ENCODE data around the gene MASP2. TPM values are rescaled to one million over a fixed set of nuclear protein-coding genes. Genes with fewer than 3 reads are reported as not detected.

The MASP2 gene
- total and polyA plus RNA-seq, 2 of the 8 experiments (the other 6 are each of a cell fraction or from before 2014, with no cell fraction given), result 0.54 to 1.2 TPM

GRCh38 chr1:11030865-11031264 lies 16.2 kb downstream of the MASP2 start:
- H3K23me2 ChIP-seq (ENCODE audit: low read depth, low read length), result no peaks in the 10 kb centered on the region
- no peaks in the 10 kb centered on the region for H3K79me1 ChIP-seq (ENCODE audit: low read depth, low read length)
- no peaks in the 10 kb centered on the region for H3K27me3 ChIP-seq (replicated peaks in 1 of 4; ENCODE audit: control insufficient read depth in 3 of 4, extremely low read depth in 1 of 4, insufficient read depth in 3 of 4, low read length in 3 of 4)
- H2BK12ac ChIP-seq (ENCODE audit: low read depth, low read length), result no peak overlapping the region
- no peak overlapping the region for H2BK120ac ChIP-seq (replicated peaks; ENCODE audit: low read depth, low read length)
- no peak overlapping the region for H2BK20ac ChIP-seq (ENCODE audit: low read length)
- no peak overlapping the region for H3K14ac ChIP-seq (ENCODE audit: insufficient read length)
- POLR2A ChIA-PET (ENCODE audit: partially characterized antibody), result interaction anchor here (0.6 to 3.2 kb wide), 15 partner anchors 10 to 114 kb away, joined by 3 to 20 read pairs (median 5); partner anchors contain the start of genes EXOSC10, SRM and TARDBP
- FAIRE-seq (no peak), DNase-seq (ENCODE audit: low read depth in 1 of 2, low spot score in 2 of 2) (peak in 1 of 2 experiments; percentile 43)
- peaks cover 0 to 20% (median 3%) of the 10 kb centered on the region in 4 experiments; a peak in 5 of 8 replicates for H3K36me3 ChIP-seq (ENCODE audit: control insufficient read depth in 2 of 4, insufficient read depth in 4 of 4, low read length in 3 of 4)
- no peak overlapping the region for H3K4me3 ChIP-seq (ENCODE audit: extremely low read depth in 1 of 4, insufficient read depth in 2 of 4, low read depth in 3 of 4, low read length in 4 of 4)
- no peak overlapping the region for H3K56ac ChIP-seq (replicated peaks; ENCODE audit: insufficient read length, low read depth, low read length)
- H3K9ac ChIP-seq (replicated peaks in 1 of 4; ENCODE audit: extremely low read depth in 1 of 4, low read depth in 3 of 4, low read length in 3 of 4), result no peak overlapping the region
- no peak overlapping the region for H3K27ac ChIP-seq (ENCODE audit: low read depth, low read length)
- no peaks in the 10 kb centered on the region; a peak in 1 of 4 replicates for H3K9me3 ChIP-seq (ENCODE audit: insufficient read depth in 2 of 2, low read depth in 1 of 2, low read length in 1 of 2)
- no peak overlapping the region for H2BK5ac ChIP-seq (ENCODE audit: low read depth, low read length)
- H3K79me2 ChIP-seq (ENCODE audit: control insufficient read depth in 1 of 2, insufficient read depth in 2 of 2, low read length in 2 of 2), result no peaks in the 10 kb centered on the region
- no peak overlapping the region for H2BK15ac ChIP-seq (ENCODE audit: low read length)
- H4K91ac ChIP-seq (replicated peaks; ENCODE audit: insufficient read length, low read length), result no peak overlapping the region
- H2AK5ac ChIP-seq (ENCODE audit: low read depth, low read length), result no peak overlapping the region
- H2AFZ ChIP-seq (ENCODE audit: low read length), result no peak overlapping the region
- 89% methylated on average over 9 of the region's 9 CpGs; no CpG with 5 or more reads in 1 of the 2 experiments for WGBS, 2 experiments (ENCODE audit: extremely low coverage in 1 of 2, insufficient coverage in 1 of 2, insufficient read length in 1 of 2, insufficient replicate concordance in 2 of 2, low coverage in 1 of 2, low lambda C conversion rate in 2 of 2, missing lambda C conversion rate in 1 of 2)
- H3K23ac ChIP-seq (ENCODE audit: insufficient read length), result no peak overlapping the region
- no peak overlapping the region for H3K4ac ChIP-seq (replicated peaks; ENCODE audit: insufficient read length, low read depth, low read length)
- peaks cover 0 to 4% (median 0%) of the 10 kb centered on the region in 4 experiments; a peak in 2 of 7 replicates for H3K4me1 ChIP-seq (replicated peaks in 1 of 4; ENCODE audit: control insufficient read depth in 3 of 4, insufficient read depth in 4 of 4, low read length in 3 of 4)
- CTCF ChIA-PET (ENCODE audit: partially characterized antibody), result interaction anchor here (0.8 to 1.7 kb wide), 3 partner anchors 27 to 81 kb away, joined by 3 to 6 read pairs (median 3); no protein-coding TSS in a partner anchor
- H4K8ac ChIP-seq (ENCODE audit: extremely low read depth, insufficient read depth, low read length), result no peak overlapping the region
- H4K20me1 ChIP-seq (replicated peaks in 1 of 2; ENCODE audit: control insufficient read depth in 1 of 2, insufficient read depth in 2 of 2, low read length in 2 of 2), result peaks cover 0 to 7% of the 10 kb centered on the region in 2 experiments
- H4K5ac ChIP-seq (ENCODE audit: insufficient read length, low read depth, low read length), result no peak overlapping the region
- H3K4me2 ChIP-seq (ENCODE audit: insufficient read depth in 1 of 2, low read depth in 2 of 2, low read length in 2 of 2), result no peak overlapping the region
- H3K18ac ChIP-seq (ENCODE audit: extremely low read depth, low read length), result no peak overlapping the region
- no peak for TF ChIP-seq ATF2 (IDR thresholded peaks at IDR 0.05; ENCODE audit: low read length)
- no peak for TF ChIP-seq MAFK (IDR thresholded peaks at IDR 0.05; ENCODE audit: low read depth, low read length)
- TF ChIP-seq E2F6 (IDR thresholded peaks at IDR 0.05), result no peak
- no peak for TF ChIP-seq RXRA (IDR thresholded peaks at IDR 0.05; ENCODE audit: insufficient read depth, low read depth, low read length)
- no peak for TF ChIP-seq GABPA (IDR thresholded peaks at IDR 0.05; ENCODE audit: borderline replicate concordance, insufficient read depth, low read length)
- no peak for TF ChIP-seq FOSL1 (IDR thresholded peaks at IDR 0.05; ENCODE audit: insufficient read depth, low read depth, low read length)
- TF ChIP-seq TEAD4 (IDR thresholded peaks at IDR 0.05; ENCODE audit: low read depth, low read length), result no peak
- no peak for TF ChIP-seq BRCA1 (IDR thresholded peaks at IDR 0.05; ENCODE audit: low read depth, low read length)
- no peak for TF ChIP-seq GTF2F1 (IDR thresholded peaks at IDR 0.05; ENCODE audit: borderline replicate concordance, low read depth, low read length)
- no peak for TF ChIP-seq KDM5A (IDR thresholded peaks at IDR 0.05; ENCODE audit: low read length)
- TF ChIP-seq RFX5 (IDR thresholded peaks at IDR 0.05; ENCODE audit: borderline replicate concordance, low read depth, low read length), result no peak
